C4-2B (cell line): ENCODE data around the gene DMTF1.

ENCODE experiments used
- CTCF ChIP-seq: fragments of 450-650 bp; conservative IDR thresholded peaks from 2 replicates; pipeline ENCODE4 v1.5.1; 2017; ENCODE audit warnings: mild to moderate bottlenecking
- ZFX ChIP-seq: fragments of 450-650 bp; IDR thresholded peaks from 2 replicates; pipeline ENCODE4 v1.6.1; 2017

- no peak for TF ChIP-seq CTCF
- no peak for TF ChIP-seq ZFX
Observed at GRCh38 chr7:87218796-87219544, 66.7 kb downstream of the DMTF1 start.
